Smooth muscle cell (in vitro differentiated cells): ENCODE data around the gene HBP1. TPM values are rescaled to one million over a fixed set of nuclear protein-coding genes. Genes with fewer than 3 reads are reported as not detected.

ENCODE experiments used
- DNase-seq: peaks from one replicate; lab custom pipeline; 2025; ENCODE audit not compliant: unreplicated experiment; lab: John Stamatoyannopoulos, UW
- H2AFZ ChIP-seq: fragments of 200-600 bp; sonication (generic); 2 replicates; pipeline ENCODE4 v1.6.0; 2016; ENCODE audit warnings: antibody characterized with exemption, low read depth, mild to moderate bottlenecking
- H3F3A ChIP-seq: fragments of 200-600 bp; sonication (generic); 2 replicates; pipeline ENCODE4 v1.6.0; 2017; ENCODE audit warnings: antibody characterized with exemption, low read depth
- H3K27ac ChIP-seq: fragments of 200-600 bp; sonication (generic); 2 replicates; pipeline ENCODE4 v1.5.1; 2016; ENCODE audit warnings: low read depth, mild to moderate bottlenecking
- H3K27me3 ChIP-seq: fragments of 200-600 bp; sonication (generic); 2 replicates; pipeline ENCODE4 v1.6.1; 2016; ENCODE audit warnings: low read depth, mild to moderate bottlenecking
- H3K36me3 ChIP-seq: fragments of 200-600 bp; sonication (generic); 2 replicates; pipeline ENCODE4 v1.5.1; 2016; ENCODE audit warnings: low read depth
- H3K4me1 ChIP-seq: fragments of 200-600 bp; sonication (generic); 2 replicates; pipeline ENCODE4 v1.5.1; 2016; ENCODE audit warnings: low read depth
- H3K4me2 ChIP-seq: fragments of 200-600 bp; sonication (generic); 2 replicates; pipeline ENCODE4 v1.6.0; 2016; ENCODE audit warnings: mild to moderate bottlenecking
- H3K4me3 ChIP-seq: fragments of 200-600 bp; sonication (generic); 2 replicates; pipeline ENCODE4 v1.5.1; 2016; ENCODE audit warnings: mild to moderate bottlenecking
- H3K79me2 ChIP-seq: fragments of 200-600 bp; sonication (generic); 2 replicates; pipeline ENCODE4 v1.6.0; 2016; ENCODE audit warnings: low read depth, mild to moderate bottlenecking
- H3K9ac ChIP-seq: fragments of 200-600 bp; sonication (generic); 2 replicates; pipeline ENCODE4 v1.6.0; 2016; ENCODE audit warnings: low read depth
- H3K9me3 ChIP-seq: fragments of 200-600 bp; sonication (generic); replicated peaks from 2 replicates; pipeline ENCODE4 v1.5.1; 2016; ENCODE audit warnings: low read depth
- H4K20me1 ChIP-seq: fragments of 200-600 bp; sonication (generic); 2 replicates; pipeline ENCODE4 v1.6.0; 2016; ENCODE audit warnings: low read depth
- WGBS: methylation state at CpG from one replicate; pipeline ENCODE4 v1.1.7; 2016; ENCODE audit warnings: low lambda C conversion rate; 5-methylcytosine and 5-hydroxymethylcytosine counted together
- polyA plus RNA-seq: library from polyadenylated mRNA; unstranded; fragments of >200 nt; fragmentation: Nextera tagmentation; extraction: Ambion mirVana; gene quantifications from 2 replicates; pipeline ENCODE4 v1.2.1, GENCODE V29; 2016
- total RNA-seq: library from RNA; depleted of rRNA; stranded (reverse); fragments of >200 nt; gene quantifications from 2 replicates; pipeline ENCODE4 v1.2.3, GENCODE V29; 2014
- TF ChIP-seq, protein P1 (sequence below): fragments of 200-600 bp; sonication (generic); IDR thresholded peaks from 2 replicates; pipeline ENCODE4 v1.5.1; 2017; ENCODE audit warnings: borderline replicate concordance, mild to moderate bottlenecking, antibody characterized with exemption; ENCODE audit not compliant: insufficient read depth, poor library complexity, severe bottlenecking

The HBP1 gene
- total and polyA plus RNA-seq, 2 experiments from 2014 or later: 57.9 to 102 TPM

DNA sequence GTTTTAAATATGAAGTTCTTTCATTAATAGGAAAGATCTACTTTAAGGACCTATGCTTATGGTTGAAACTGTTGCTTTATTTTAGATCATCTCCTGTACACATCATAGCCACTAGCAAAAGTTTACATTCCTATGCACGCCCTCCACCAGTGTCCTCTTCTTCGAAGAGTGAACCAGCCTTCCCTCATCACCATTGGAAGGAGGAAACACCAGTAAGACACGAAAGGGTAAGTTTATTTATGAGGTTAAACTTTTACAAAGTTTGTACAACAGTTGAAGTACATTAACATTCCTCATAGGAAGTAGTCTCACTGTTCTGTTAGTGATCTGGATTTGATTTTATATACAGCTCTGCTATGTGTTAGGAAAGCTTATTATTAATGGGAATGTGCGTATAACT is 16.9 kb downstream of the HBP1 start:
- H3F3A ChIP-seq: no peaks in the 10 kb centered on the region
- no peak overlapping the region for H3K4me2 ChIP-seq
- H3K4me3 ChIP-seq: no peak overlapping the region
- no peak for DNase-seq
- H2AFZ ChIP-seq: no peak overlapping the region
- 79% methylated on average over 4 of the region's 4 CpGs for WGBS
- peaks cover 37% of the 10 kb centered on the region for H3K36me3 ChIP-seq
- no peak overlapping the region for H3K27ac ChIP-seq
- H3K27me3 ChIP-seq: no peaks in the 10 kb centered on the region
- TF ChIP-seq, protein P1, sequence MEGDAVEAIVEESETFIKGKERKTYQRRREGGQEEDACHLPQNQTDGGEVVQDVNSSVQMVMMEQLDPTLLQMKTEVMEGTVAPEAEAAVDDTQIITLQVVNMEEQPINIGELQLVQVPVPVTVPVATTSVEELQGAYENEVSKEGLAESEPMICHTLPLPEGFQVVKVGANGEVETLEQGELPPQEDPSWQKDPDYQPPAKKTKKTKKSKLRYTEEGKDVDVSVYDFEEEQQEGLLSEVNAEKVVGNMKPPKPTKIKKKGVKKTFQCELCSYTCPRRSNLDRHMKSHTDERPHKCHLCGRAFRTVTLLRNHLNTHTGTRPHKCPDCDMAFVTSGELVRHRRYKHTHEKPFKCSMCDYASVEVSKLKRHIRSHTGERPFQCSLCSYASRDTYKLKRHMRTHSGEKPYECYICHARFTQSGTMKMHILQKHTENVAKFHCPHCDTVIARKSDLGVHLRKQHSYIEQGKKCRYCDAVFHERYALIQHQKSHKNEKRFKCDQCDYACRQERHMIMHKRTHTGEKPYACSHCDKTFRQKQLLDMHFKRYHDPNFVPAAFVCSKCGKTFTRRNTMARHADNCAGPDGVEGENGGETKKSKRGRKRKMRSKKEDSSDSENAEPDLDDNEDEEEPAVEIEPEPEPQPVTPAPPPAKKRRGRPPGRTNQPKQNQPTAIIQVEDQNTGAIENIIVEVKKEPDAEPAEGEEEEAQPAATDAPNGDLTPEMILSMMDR: no peak
- H3K79me2 ChIP-seq: peaks cover 14% of the 10 kb centered on the region
- H3K9me3 ChIP-seq: no peaks in the 10 kb centered on the region
- H4K20me1 ChIP-seq: peaks cover 50% of the 10 kb centered on the region
- H3K4me1 ChIP-seq: no peaks in the 10 kb centered on the region
- H3K9ac ChIP-seq: no peak overlapping the region

DNA sequence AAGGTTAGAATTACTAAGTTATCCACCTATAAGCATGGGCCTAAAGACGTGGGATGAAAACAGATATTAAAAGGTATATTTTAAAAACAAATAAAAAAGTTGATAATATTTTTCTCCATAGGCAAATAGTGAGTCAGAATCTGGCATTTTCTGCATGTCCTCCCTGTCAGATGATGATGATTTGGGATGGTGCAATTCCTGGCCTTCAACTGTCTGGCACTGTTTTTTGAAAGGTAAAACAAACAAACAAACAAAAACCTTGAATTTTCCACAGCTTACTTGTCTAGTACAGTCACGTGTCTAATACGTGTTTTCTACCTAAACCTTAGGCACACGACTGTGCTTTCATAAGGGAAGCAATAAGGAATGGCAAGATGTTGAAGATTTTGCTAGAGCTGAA is 17.4 kb downstream of the HBP1 start:
- Histone ChIP-seq H3K4me1 (no peaks in the 10 kb centered on the region), H3K9me3 (no peaks in the 10 kb centered on the region), H3K79me2 (peaks cover 10% of the 10 kb centered on the region), H3K36me3 (peaks cover 41% of the 10 kb centered on the region), H3K4me3 (no peak overlapping the region), H4K20me1 (peaks cover 48% of the 10 kb centered on the region), H3F3A (no peaks in the 10 kb centered on the region), H3K9ac (no peak overlapping the region), H3K4me2 (no peak overlapping the region), H2AFZ (no peak overlapping the region), H3K27me3 (no peaks in the 10 kb centered on the region), H3K27ac (no peak overlapping the region)
- WGBS: 94% methylated on average over 4 of the region's 4 CpGs
- no peak for DNase-seq
- TF ChIP-seq, protein P1: no peak

DNA sequence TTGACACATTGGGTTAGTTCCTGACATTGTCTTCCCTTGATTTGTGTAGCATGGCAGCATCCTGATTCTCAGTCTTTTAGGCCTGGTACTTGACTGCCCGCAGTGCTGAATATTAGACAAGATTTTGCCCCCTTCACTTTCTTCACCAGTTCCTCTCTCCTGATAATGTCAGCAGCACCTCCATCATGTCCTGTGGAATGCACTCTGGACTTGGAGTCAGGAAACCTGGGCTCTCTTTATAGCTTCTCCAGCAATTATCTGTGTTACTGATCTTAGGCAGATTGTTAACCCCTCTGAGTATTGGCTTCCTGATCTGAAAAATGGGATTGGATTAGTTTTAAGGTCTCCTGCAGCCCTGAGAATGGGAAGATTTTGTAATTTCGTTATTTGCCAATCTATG is 19.0 kb downstream of the HBP1 start:
- H3K36me3 ChIP-seq: peaks cover 41% of the 10 kb centered on the region
- H2AFZ ChIP-seq: no peak overlapping the region
- peaks cover 37% of the 10 kb centered on the region for H4K20me1 ChIP-seq
- no peaks in the 10 kb centered on the region for H3F3A ChIP-seq
- H3K27me3 ChIP-seq: no peaks in the 10 kb centered on the region
- H3K9ac ChIP-seq: no peak overlapping the region
- no peaks in the 10 kb centered on the region for H3K9me3 ChIP-seq
- H3K4me3 ChIP-seq: no peak overlapping the region
- DNase-seq: no peak
- TF ChIP-seq, protein P1: no peak
- peaks cover 6% of the 10 kb centered on the region for H3K79me2 ChIP-seq
- no peak overlapping the region for H3K27ac ChIP-seq
- WGBS: 82% methylated on average over 2 of the region's 2 CpGs
- H3K4me2 ChIP-seq: no peak overlapping the region
- no peaks in the 10 kb centered on the region for H3K4me1 ChIP-seq

DNA sequence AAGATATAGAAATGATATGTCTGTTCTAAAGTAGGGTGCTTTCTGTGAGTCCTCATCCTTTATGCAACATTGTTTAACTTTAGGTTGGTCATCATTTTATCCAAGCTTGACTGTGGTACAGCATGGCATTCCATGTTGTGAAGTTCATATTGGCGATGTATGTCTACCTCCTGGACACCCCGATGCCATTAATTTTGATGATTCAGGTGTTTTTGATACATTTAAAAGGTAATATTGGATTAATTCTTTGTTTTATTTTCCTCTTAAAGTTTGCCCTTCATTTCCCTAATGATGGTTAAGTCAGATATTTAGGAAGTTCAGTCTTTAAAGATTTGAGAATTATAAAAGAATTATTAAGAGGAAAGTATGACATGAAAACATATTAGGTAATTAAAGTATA is 21.3 kb downstream of the HBP1 start:
- no peaks in the 10 kb centered on the region for H3K4me1 ChIP-seq
- DNase-seq: no peak
- H3K4me2 ChIP-seq: no peak overlapping the region
- no peaks in the 10 kb centered on the region for H3K79me2 ChIP-seq
- H3K27me3 ChIP-seq: no peaks in the 10 kb centered on the region
- H4K20me1 ChIP-seq: peaks cover 19% of the 10 kb centered on the region
- no peaks in the 10 kb centered on the region for H3K9me3 ChIP-seq
- no peak overlapping the region for H3K4me3 ChIP-seq
- 99% methylated on average over 2 of the region's 2 CpGs for WGBS
- TF ChIP-seq, protein P1: no peak
- no peak overlapping the region for H3K9ac ChIP-seq
- H3F3A ChIP-seq: no peaks in the 10 kb centered on the region
- H3K36me3 ChIP-seq: peaks cover 37% of the 10 kb centered on the region
- no peak overlapping the region for H3K27ac ChIP-seq
- no peak overlapping the region for H2AFZ ChIP-seq
